Measurements from ENCODE around the gene CXXC1.
"Not testable (repeated sequence)": the region's sequence is repeated elsewhere in the genome, so short reads cannot be mapped to it uniquely, and the experiment has no call there.

The CXXC1 gene

DNA sequence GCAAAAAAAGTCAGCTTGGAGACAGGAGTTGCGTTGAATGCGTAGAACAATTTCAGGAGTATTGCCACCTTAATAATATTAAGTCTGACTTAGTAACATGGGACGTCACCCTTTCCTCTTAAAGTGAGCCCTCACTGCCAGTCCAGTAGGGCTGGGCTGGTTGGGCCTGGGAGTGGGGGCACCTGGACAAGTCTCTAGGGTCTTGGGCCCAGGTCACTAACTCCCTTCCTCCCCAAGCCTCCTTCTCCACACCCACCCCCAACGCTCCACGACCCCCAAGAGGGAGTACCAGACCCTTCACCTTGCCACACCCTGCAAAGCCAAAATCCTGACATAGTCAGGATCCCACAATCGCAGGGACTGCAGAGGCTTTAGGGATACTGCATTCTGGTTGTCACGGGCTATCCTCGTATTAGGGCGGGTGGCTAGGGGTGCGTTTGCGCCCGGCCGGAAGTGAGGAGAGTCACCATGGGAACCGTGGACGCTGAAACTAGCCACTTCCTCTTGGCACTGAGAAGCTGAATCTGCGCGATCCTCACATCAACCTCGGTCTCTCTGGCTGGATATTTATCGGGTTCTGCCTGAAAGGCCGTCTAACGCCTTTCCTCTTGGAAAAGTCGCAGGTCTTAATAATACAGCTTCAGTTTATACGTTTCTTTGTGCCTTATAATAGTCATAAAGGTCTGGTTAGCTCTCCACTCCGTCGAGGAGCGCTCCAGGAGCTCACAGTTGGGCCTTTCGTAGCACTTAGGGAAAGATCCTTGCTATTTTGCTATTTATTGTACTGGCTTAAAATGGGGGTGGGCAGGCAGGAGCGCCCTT is 10.3 kb upstream of the CXXC1 start:
- DNase-seq (ENCODE audit: low read depth in 2 of 2): no peak

DNA sequence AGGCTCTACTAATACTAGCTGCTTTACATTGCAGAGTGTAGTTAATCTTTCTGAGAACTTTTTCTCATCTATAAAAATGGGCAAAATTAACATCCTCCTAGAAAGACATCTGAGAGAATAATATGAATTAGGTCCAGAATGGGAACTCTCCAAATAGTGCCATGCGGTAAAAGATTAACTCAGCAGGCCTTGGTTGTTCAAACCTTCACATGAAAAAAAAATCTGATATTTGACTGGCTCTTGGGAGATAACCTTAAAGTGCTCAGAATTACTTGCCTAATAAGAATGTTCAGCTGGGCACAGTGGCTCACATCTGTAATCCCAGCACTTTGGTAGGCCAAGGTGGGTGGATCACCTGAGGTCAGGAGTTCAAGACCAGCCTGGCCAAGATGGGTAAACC is 5.5 kb upstream of the CXXC1 start:
- DNase-seq (ENCODE audit: low read depth in 2 of 2): no peak

DNA sequence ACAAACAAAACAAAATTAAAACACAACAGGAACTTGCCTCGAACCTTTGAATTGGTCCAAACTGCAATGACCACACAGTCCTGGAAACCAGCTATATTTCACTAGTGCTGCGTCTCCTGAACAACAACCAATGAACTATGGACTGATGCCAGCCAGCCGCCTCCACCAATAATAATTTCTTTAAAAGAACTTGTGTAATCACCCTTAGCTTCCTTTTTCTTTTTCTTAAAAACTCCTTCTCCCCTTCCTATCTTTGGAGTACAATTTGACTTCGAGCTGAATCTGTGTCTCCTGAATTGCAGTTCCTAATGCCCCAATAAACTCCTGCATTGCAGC is 1.6 kb upstream of the CXXC1 start:
- no peak for DNase-seq (ENCODE audit: low read depth in 2 of 2)

DNA sequence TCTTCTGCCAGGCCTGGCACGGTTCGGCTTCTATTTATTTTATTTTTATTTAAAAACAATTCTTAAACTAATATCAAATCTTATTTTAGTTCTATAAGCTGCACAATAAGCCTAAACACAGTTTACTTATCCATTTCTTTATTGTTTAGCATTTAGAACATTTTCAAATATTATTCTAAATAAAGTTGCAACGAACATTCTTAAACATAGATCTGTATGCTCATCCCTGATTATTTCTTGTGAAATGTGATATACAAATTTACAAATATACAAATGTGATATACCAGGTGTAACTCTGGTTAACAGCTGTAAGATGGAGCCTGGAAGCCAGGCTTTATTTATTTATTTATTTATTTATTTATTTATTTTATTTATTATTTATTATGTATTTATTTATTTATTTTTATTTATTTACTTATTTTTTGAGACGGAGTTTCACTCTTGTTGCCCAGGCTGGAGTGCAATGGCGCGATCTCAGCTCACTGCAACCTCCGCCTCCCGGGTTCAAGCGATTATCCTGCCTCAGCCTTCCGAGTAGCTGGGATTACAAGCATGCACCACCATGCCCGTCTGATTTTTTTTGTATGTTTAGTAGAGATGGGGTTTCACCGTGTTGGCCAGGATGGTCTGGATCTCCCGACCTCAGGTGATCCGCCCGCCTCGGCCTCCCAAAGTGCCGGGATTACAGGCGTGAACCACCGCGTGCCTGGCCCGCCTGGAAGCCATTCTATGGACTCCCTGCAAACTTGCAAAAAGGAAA is 1.0 kb upstream of the CXXC1 start:
- not testable (repeated sequence) for DNase-seq (ENCODE audit: low read depth in 2 of 2)

DNA sequence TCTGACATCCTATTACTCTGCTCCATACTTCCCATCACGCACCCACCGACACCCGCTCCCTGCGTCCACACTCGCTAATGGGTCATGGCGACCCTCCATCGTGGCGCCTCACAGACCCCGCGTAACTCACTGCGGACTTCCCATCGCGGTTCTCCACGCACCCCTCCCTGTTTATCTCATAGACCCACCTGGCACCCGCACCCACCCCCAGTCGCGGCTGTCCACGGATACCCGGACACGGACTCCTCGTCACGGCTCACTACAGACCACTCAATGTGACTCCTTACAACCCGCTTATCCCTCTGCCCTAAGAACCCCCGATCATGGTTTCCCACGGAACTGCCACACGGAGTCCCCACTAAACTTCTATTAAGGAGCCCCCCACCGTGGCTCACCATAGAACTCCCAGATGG is 458 bp downstream of the CXXC1 start:
- DNase-seq (ENCODE audit: low read depth in 2 of 2): no peak

DNA sequence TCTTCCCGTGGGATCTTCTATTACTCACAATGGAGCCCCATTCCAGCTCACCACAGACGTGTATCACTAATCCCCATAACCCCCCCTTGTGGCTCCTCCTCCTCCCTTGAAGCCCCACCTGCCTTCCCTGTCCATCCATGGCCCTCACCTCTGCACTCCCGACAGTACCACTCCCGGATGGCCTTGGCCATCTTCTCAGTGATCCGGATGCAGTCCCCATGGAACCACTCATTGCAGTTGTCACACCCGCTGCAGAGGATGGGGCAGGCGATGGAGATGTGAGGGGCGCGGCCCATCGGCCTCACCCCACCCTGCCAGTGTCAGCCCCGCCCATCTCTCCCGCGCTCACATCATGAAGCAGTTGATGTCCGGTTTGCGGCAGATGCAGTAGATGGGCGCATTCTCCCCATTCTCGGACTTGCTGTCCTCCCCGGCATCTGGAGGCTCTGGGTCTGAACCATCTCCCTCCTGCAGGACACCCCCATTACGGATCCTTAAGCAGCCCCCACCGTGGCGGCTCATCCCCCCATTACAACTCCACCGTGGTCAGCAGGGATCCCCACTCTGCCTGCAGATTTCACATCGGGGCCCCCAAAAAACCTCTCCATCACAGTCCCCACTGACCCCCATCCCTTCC is 983 bp downstream of the CXXC1 start:
- no peak for DNase-seq (ENCODE audit: low read depth in 2 of 2)

DNA sequence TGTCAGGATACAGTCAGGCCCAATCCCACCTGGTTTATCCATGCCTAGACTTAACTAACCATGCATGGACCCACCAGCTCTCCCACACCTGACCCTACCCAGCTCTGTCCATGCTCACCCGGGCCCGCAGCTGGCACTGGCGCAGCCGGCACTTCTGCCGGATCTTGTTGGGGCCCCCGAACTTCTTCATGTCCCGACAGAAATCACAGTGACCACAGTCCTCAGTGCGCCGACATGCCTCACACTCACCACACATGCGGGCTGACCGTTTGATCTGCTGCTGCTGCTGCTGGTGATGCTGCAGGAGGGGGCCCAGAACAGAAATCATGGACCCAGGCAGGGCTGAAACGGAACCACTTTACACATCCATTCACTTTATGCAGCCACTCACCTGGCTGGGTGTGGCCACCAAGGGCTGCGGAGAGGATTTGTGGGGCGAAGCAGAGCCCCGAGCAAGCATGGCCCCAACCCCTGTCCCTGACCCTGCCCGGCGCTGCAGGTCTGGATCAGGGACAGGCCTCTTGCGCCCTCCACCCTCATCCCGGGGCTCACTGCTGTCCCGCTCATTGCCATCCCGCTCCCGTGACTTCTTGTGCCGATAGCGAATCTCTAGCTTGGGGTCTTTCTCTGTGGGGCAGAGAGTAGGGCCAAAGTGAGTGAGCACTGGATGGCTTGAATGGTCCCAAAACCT is 1.7 kb downstream of the CXXC1 start:
- no peak for DNase-seq (ENCODE audit: low read depth in 2 of 2)

DNA sequence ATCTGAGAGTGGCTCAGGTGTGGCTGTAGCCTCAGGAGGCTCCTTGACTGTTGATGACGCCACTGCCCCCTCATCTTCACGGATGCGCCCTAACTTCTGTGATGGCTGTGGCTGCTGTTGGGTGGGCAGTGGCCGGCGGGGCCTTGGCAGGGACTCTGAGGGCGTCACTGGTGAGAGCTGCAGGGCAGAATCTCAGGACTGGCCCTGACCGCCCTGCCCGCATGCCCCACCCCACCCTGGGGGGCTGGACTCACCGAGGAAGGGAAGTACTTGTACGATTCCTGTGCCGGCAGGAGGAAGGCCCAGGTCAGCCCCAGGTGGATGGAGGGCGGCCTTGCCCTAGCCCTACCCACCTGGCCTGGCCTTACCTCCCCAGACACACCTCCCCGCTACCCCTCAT is 2.4 kb downstream of the CXXC1 start:
- no peak for DNase-seq (ENCODE audit: low read depth in 2 of 2)

DNA sequence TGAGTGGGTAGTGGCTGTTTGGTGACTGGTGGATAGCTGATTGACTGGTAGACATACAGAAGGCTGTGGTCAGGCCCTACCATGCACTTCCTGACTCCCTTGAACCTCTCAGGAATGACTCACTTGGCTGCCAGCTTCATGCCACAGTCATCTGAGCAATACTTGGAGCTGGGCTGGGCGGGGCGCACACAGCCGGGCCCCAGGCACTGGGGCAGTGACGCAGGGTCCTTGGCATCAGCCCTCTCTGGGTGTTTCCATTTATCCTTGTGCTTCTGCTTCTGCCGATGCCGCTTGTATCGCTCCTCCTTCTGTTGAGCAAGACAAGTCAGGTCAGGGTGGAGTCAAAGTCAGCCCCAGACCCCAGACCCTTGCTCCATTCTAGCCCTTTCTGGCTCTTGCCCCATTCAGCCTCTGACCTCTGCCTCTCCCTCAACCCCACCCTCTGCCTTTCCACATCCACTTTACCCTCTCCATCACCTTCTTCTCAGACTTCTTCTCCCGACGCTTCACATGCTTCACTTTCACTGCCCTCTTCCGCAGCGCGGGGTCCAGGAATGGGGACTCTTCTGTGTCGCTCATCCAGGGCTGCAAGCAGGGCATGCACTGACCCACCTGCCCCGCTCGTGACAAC is 3.1 kb downstream of the CXXC1 start:
- no peak for DNase-seq (ENCODE audit: low read depth in 2 of 2)

DNA sequence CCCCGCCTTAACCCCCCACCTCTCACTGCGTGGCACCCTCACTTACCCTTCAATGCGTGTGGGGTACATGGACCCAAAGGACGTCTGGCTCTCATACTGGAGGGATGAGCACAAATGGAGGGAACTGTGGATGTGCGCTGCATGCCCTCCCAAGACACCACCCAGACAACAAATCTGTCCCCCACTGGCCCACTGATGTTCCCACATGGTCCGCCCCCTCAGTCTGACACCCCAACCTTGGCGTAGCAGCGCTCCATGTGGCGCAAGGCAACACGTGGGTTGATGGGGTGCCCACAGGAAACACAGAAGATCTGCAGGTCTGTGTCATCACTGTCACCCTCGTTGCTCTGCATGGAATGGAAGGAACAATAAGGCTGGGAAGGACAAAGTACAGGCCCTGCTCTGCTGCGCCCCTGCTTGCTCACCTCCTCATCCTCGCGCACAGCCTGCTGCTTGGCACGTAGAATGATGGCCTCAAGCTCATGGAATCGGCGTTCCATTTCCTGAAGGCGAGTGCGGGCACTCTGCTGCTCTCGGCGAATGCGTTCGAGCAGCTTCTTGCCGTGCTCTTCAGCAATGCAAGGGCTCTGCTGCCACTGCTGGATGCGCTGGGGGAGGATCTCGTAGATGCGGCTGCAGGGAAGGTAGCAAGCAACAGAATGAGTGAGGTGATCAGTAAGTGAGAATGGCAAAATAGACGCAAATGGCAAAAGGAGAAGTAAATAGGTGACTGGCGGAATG is 3.9 kb downstream of the CXXC1 start:
- DNase-seq (ENCODE audit: low read depth in 2 of 2): no peak

DNA sequence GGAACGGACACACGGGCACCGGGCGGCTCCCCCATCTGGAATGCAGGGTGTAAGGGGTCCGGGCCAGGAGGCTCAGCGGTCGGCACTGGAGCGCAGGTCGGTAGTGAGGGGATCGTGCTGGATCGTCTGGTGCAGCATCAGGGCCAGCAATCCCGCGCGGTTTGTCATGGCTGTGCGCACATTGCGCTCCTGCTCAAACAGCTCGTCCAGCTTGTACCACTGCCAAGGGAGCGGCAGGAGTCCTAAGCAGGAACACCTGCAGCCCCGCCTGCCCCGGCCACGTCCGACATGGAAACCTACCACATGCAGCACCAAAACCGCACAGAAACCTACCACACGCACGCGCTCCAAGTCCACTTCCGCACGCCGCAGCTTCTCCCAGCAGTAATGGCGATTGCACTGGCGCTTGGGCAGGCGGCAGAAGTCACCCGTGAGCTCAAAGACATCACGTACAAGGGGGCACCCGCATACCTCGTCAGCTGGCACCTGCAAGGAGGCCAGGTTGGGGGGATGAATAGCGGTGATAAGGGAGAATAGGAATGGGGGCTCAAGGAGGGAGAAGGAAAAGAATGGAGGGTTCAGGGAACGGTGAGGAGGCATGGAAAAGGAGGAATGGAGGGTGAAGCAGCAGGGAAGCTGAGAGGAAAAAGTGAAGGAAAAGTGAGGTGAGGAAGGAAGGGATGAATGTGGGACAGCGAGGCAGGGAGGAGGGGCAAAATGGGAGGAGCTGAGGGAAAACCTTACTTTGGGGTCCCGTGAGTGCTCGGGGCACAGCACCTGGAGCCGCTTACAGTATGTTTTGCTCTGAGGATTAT is 4.8 kb downstream of the CXXC1 start:
- no peak for DNase-seq (ENCODE audit: low read depth in 2 of 2)

DNA sequence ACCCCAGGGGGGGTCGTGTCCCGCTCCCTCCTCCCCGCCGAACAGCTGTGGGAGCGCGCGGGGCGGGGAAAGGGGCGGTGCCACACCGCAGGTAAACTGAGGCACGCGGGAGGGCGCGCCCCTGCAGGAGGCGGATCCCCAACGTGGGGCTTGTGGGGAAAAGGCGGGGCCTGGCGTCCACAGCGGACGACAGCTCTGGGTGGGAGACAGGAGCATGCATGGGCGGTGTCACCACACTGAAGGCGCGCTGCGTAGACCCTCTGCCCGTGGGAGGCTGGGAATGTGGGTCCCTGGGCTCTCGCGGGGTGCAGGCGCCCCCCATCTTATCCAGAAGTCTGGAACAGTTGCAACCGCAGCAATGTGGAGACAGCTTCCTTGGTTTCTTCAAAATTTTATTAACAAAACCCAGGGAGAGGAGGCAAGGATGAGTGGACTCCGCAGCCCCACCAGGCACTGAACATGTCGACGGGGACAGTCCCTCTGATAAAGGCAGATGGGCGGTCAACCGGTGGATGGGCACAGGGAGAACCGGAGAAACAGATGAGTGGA is 5.4 kb downstream of the CXXC1 start:
- no peak for DNase-seq (ENCODE audit: low read depth in 2 of 2)

DNA sequence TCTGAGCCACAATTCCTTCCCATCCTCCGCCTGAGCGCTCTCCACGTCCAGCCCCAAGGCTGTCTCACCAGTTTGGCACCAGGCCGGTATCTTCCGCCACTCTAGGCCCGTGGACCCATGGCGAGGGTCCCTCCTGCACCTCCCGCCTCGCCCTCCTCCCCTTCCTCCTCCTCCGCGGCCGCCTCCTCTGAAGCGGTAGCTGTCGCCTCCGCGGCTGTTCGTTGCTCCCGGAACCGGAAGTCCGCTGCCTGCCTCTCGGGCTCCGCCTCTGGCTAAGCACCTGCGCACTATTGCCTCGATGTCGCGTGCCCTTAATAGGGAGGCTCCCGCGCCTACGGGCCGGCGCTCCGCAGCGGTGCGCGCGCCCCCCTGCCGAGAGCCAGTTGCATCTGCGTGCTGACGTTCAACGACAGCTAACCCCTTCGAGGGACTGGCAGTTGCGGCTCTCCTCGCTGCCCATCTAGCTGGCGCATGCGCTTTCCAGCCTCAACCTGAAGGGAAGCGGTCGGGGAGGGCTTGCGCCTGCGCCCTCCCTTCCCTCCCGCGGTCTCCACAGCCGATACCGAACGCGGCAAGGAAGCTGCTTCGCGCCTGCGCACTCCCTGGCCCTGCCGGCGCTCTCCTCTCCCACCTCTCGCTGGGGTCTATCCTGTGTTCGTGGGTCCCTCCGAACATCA is 6.1 kb downstream of the CXXC1 start, which contains the start of gene MBD1:
Gene MBD1, minus strand, starts transcription at position 229 of the 677 bp plus-strand sequence. CDS start 1,531 bp downstream, outside the sequence.
- peak; percentile 89 to 93 for DNase-seq (ENCODE audit: low read depth in 2 of 2)

DNA sequence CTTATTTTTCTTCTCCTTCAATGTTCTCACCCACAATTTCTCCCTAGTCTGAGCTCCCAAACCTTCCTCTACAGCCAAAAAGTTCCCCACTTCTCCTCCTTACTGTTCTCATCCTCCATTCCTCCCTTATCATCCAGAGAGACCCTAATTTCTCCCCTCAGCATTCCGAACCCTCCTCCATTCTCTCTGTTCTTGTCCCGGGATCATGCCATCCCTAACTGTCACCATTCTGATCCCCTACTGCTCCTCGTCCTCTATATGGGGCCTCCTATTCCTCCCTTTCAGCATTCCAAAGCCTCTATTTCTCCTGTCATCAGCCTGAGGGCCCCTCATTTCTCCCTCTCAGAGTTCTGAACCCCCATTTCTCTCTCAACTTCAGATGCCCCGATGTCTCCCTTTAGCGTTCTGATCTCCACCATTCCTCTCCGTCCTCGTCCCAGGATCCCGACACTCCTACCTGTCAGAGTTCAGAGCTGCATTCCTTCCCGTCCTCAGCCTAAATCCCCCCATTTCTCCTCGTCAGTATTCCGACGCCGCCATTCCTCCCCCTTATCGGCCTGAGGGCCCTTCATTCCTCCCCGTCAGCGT is 6.7 kb downstream of the CXXC1 start:
- no peak for DNase-seq (ENCODE audit: low read depth in 2 of 2)

DNA sequence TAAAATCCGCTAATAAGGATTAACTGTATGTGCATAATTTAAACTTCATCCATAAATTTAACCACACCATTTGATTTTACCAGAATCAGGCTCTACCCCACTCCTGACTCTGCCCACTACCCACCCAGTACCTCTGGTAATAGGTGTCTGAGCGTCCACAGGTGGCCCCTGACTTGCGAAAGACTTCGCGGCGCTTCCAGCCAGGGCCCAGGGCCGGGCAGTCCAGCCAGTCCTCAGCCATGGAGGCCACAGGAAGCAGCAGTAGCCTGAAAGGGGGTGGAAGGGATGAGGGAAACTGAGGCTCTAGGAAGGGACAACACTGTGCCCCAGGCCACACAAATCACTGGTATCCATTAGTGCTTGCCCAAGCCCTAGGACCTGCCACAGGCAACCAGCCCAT is 7.7 kb downstream of the CXXC1 start:
- DNase-seq (ENCODE audit: low read depth in 2 of 2): no peak

DNA sequence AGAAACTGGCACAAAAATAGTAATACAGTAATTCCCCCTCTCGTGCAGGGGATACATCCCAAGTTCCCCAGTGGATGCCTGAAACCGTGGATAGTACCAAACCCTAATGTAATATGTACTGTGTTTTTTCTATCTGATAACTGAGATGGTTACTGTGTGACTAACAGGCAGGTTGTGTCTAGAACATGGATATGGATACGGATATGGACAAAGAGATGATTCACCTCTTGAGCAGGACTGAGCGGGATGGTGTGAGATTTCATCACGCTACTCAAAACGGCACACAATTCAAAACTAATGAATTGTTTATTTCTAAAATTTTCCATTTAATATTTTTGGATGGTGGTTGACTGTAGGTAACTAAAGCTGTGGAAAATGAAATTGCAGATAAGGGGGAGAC is 9.6 kb downstream of the CXXC1 start:
- no peak for DNase-seq (ENCODE audit: low read depth in 2 of 2)

DNA sequence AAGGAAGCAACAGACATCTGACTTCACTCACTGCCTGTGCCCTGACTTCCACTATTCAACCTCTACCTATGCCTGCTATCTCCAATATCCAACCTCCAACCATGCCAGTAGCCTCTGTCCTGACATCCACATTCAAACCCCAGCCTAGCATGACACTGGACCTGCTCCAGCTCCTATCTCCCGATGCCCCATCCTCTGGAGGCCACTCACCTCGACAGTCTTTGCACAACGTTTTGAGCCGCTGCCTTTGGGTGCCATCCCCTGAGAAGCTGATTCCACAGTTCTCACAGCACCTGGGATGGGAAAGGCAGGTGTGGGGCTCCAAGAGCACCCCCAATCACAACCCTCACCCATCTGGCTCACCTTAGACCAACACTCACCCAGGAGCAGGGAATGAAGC is 11.0 kb downstream of the CXXC1 start:
- no peak for DNase-seq (ENCODE audit: low read depth in 2 of 2)

DNA sequence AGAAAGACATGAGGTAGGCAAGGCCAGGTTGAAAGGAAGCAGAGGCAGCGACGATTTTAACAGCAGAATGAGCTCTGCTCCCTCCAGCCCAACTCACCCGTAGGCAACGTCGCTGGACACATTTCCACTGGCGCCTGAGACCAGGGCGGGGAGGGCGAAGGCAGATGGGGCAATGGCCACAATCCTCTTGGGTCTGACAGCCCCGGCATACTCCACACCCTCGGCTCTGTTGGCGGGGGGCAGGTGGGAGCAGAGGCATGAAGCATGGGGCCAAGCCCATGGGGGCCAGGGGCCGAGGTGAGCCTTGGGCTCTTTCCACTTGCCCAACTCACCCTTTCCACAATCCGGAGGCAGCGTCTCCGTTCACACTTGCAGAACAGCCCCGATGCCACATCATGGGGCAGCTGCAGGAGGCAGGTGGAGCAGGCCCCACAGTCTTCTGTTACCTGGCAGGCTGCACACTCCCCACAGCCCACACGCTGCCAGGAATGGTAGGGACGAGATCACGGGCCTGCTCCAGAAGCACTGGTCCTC is 11.9 kb downstream of the CXXC1 start:
- no peak for DNase-seq (ENCODE audit: low read depth in 2 of 2)

DNA sequence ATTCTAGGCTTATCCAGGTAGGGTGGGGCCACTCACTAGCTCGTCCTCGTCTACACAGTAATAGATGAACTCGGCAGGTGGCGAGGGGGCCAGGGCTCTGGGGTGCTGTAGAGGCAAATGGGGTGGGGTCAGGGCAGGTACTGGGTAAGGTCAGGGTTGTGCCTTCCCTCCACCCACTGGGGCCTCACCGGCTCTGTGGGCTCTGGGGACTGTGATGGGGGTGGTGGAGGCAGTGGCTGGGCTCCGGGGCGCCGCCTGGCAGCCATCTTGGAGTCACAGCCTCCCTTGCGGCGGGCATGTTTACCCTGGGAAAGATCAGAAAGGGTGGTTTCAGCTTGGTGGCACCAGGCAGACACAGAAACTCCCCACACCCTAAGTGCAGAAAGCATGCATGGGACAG is 12.6 kb downstream of the CXXC1 start:
- no peak for DNase-seq (ENCODE audit: low read depth in 2 of 2)
